Muscle layer of colon (tissue), 2 donors: ENCODE data around the gene SDHA.

Experiments used
- H3K27ac ChIP-seq: one replicate; pipeline ENCODE4 v1.7.0; 2013; ENCODE audit warnings: low read depth, mild to moderate bottlenecking, low read length, moderate library complexity
- H3K27me3 ChIP-seq, 2 donors: one replicate each; pipeline ENCODE4 v1.7.0; 2013; ENCODE audit warnings: low read length in 2 of 2, mild to moderate bottlenecking in 2 of 2; ENCODE audit not compliant: insufficient read depth in 2 of 2, control insufficient read depth in 1 of 2
- H3K36me3 ChIP-seq: one replicate; pipeline ENCODE4 v1.7.0; 2013; ENCODE audit warnings: mild to moderate bottlenecking, low read length; ENCODE audit not compliant: insufficient read depth
- H3K4me1 ChIP-seq: one replicate; pipeline ENCODE4 v1.7.0; 2013; ENCODE audit warnings: mild to moderate bottlenecking, low read length; ENCODE audit not compliant: insufficient read depth
- H3K4me3 ChIP-seq, 2 donors: one replicate each; pipeline ENCODE4 v1.7.0; 2013; ENCODE audit warnings: low read length in 2 of 2, low read depth in 1 of 2, mild to moderate bottlenecking in 1 of 2, moderate library complexity in 1 of 2
- H3K9ac ChIP-seq: one replicate; pipeline ENCODE4 v1.7.0; 2013; ENCODE audit warnings: low read length
- H3K9me3 ChIP-seq: one replicate; pipeline ENCODE4 v1.7.0; 2013; ENCODE audit warnings: mild to moderate bottlenecking, low read length
- donor health status: abdominal sarcoma.
- donor health status: Adenocarcinoma of cecum.

Gene SDHA

GRCh38 chr5:176296-176823 is 41.8 kb upstream of the SDHA start:
- H3K36me3 ChIP-seq = no peaks in the 10 kb centered on the region
- no peaks in the 10 kb centered on the region for H3K9me3 ChIP-seq
- no peaks in the 10 kb centered on the region for H3K4me1 ChIP-seq
- no peak overlapping the region for H3K4me3 ChIP-seq
- peaks cover 0 to 3% of the 10 kb centered on the region in 2 donors for H3K27me3 ChIP-seq
- no peak overlapping the region for H3K9ac ChIP-seq
- H3K27ac ChIP-seq = no peak overlapping the region

- no peak overlapping the region for H3K4me3 ChIP-seq
- peaks cover 0 to 4% of the 10 kb centered on the region in 2 donors for H3K27me3 ChIP-seq
- no peaks in the 10 kb centered on the region for H3K9me3 ChIP-seq
- H3K4me1 ChIP-seq = no peaks in the 10 kb centered on the region
- no peak overlapping the region for H3K27ac ChIP-seq
- no peaks in the 10 kb centered on the region for H3K36me3 ChIP-seq
- no peak overlapping the region for H3K9ac ChIP-seq
Observed at GRCh38 chr5:178110-178509, 40.0 kb upstream of the SDHA start.

- Histone ChIP-seq H3K4me3 (no peak overlapping the region), H3K27me3 (peaks cover 0 to 4% of the 10 kb centered on the region in 2 donors), H3K27ac (no peak overlapping the region), H3K9me3 (no peaks in the 10 kb centered on the region), H3K4me1 (no peaks in the 10 kb centered on the region), H3K9ac (no peak overlapping the region), H3K36me3 (no peaks in the 10 kb centered on the region)
Observed at GRCh38 chr5:179401-179800, 38.7 kb upstream of the SDHA start.

GRCh38 chr5:180286-180918 is 37.7 kb upstream of the SDHA start:
- Histone ChIP-seq H3K27ac (no peak overlapping the region), H3K36me3 (no peaks in the 10 kb centered on the region), H3K27me3 (peaks cover 0 to 4% of the 10 kb centered on the region in 2 donors), H3K4me1 (no peaks in the 10 kb centered on the region), H3K4me3 (no peak overlapping the region), H3K9me3 (no peaks in the 10 kb centered on the region), H3K9ac (no peak overlapping the region)

GRCh38 chr5:181160-181559 is 37.0 kb upstream of the SDHA start:
- H3K4me1 ChIP-seq = no peaks in the 10 kb centered on the region
- no peak overlapping the region for H3K27ac ChIP-seq
- no peaks in the 10 kb centered on the region for H3K36me3 ChIP-seq
- H3K9ac ChIP-seq = no peak overlapping the region
- H3K9me3 ChIP-seq = no peaks in the 10 kb centered on the region
- peaks cover 0 to 4% of the 10 kb centered on the region in 2 donors for H3K27me3 ChIP-seq
- H3K4me3 ChIP-seq = no peak overlapping the region

- H3K27ac ChIP-seq = no peak overlapping the region
- no peaks in the 10 kb centered on the region for H3K9me3 ChIP-seq
- no peaks in the 10 kb centered on the region for H3K36me3 ChIP-seq
- no peak overlapping the region for H3K4me3 ChIP-seq
- no peak overlapping the region for H3K9ac ChIP-seq
- H3K4me1 ChIP-seq = no peaks in the 10 kb centered on the region
- H3K27me3 ChIP-seq = peaks cover 0 to 4% of the 10 kb centered on the region in 2 donors
Observed at GRCh38 chr5:181566-181965, 36.6 kb upstream of the SDHA start.

GRCh38 chr5:182126-182525 is 36.0 kb upstream of the SDHA start:
- Histone ChIP-seq H3K36me3 (no peaks in the 10 kb centered on the region), H3K27ac (no peak overlapping the region), H3K9me3 (no peaks in the 10 kb centered on the region), H3K4me1 (no peaks in the 10 kb centered on the region), H3K4me3 (no peak overlapping the region), H3K27me3 (peaks cover 0 to 4% of the 10 kb centered on the region in 2 donors), H3K9ac (no peak overlapping the region)

- Histone ChIP-seq H3K36me3 (no peaks in the 10 kb centered on the region), H3K4me3 (no peak overlapping the region), H3K27me3 (peaks cover 0 to 4% of the 10 kb centered on the region in 2 donors), H3K9me3 (no peaks in the 10 kb centered on the region), H3K27ac (no peak overlapping the region), H3K4me1 (peaks cover 9% of the 10 kb centered on the region), H3K9ac (no peak overlapping the region)
Observed at GRCh38 chr5:184471-184870, 33.6 kb upstream of the SDHA start.

GRCh38 chr5:185095-186070 is 32.7 kb upstream of the SDHA start:
- H3K27me3 ChIP-seq = peaks cover 0 to 4% of the 10 kb centered on the region in 2 donors
- H3K36me3 ChIP-seq = no peaks in the 10 kb centered on the region
- no peaks in the 10 kb centered on the region for H3K9me3 ChIP-seq
- peaks cover 9% of the 10 kb centered on the region for H3K4me1 ChIP-seq
- no peak overlapping the region for H3K4me3 ChIP-seq
- H3K27ac ChIP-seq = no peak overlapping the region
- no peak overlapping the region for H3K9ac ChIP-seq

- H3K4me3 ChIP-seq = no peak overlapping the region
- H3K4me1 ChIP-seq = peaks cover 14% of the 10 kb centered on the region
Observed at GRCh38 chr5:186091-187041, 31.8 kb upstream of the SDHA start.

GRCh38 chr5:187042-187431 is 31.1 kb upstream of the SDHA start:
- no peak overlapping the region for H3K4me3 ChIP-seq
- H3K9ac ChIP-seq = no peak overlapping the region
- H3K9me3 ChIP-seq = no peaks in the 10 kb centered on the region
- peaks cover 17% of the 10 kb centered on the region for H3K4me1 ChIP-seq
- peaks cover 0 to 7% of the 10 kb centered on the region in 2 donors for H3K27me3 ChIP-seq
- no peak overlapping the region for H3K27ac ChIP-seq
- no peaks in the 10 kb centered on the region for H3K36me3 ChIP-seq

More at GRCh38 chr5:186091-187041, 31.8 kb upstream of the SDHA start:
- Histone ChIP-seq H3K36me3 (no peaks in the 10 kb centered on the region), H3K9me3 (no peaks in the 10 kb centered on the region), H3K27me3 (peaks cover 0 to under 1% of the 10 kb centered on the region in 2 donors), H3K9ac (no peak overlapping the region), H3K27ac (no peak overlapping the region)
